Activated CD4-positive, alpha-beta T cell treated with anti-CD3 and anti-CD28 coated beads for 24 hours (primary cell): Measurements from ENCODE around the gene RETREG1.
"Not testable (repeated sequence)": the region's sequence is repeated elsewhere in the genome, so short reads cannot be mapped to it uniquely, and the experiment has no call there.

ENCODE experiments used
- DNase-seq, 2 donors: peaks; one replicate each; pipeline ENCODE4 v3.0.0-alpha.2; 2020; ENCODE audit warnings: low read depth in 2 of 2

Gene RETREG1

GRCh38 chr5:16615741-16616535, 859 bp downstream of the RETREG1 start:
- no peak for DNase-seq

GRCh38 chr5:16612007-16612406, 4.8 kb downstream of the RETREG1 start:
- no peak for DNase-seq

DNA sequence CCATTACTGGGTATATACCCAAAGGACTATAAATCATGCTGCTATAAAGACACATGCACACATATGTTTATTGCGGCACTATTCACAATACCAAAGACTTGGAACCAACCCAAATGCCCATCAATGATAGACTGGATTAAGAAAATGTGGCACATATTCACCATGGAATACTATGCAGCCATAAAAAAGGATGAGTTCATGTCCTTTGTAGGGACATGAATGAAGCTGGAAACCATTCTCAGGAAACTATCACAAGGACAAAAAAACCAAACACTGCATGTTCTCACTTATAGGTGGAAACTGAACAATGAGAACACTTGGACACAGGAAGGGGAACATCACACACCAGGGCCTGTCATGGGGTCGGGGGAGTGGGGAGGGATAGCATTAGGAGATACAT, 5.9 kb downstream of the RETREG1 start:
- not testable (repeated sequence) for DNase-seq

DNA sequence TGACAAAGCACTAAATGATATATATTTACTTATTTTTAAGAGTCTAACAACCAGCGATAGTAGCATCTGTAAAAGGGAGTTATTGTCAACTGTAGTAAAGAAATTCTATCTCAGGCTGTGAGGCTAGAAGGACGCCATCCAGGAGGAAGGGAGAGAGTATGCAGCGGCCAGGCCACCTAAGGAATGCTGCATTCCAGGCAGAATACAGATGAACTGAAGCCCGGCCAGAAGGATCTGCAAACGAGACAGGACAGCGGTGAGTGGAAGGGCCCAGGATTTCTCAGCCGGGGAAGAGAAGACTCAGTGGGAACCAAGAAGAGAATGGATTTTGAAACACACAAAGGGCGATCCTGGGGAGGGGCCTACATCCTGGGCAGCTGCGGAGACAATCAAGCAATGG, 7.4 kb downstream of the RETREG1 start:
- no peak for DNase-seq

DNA sequence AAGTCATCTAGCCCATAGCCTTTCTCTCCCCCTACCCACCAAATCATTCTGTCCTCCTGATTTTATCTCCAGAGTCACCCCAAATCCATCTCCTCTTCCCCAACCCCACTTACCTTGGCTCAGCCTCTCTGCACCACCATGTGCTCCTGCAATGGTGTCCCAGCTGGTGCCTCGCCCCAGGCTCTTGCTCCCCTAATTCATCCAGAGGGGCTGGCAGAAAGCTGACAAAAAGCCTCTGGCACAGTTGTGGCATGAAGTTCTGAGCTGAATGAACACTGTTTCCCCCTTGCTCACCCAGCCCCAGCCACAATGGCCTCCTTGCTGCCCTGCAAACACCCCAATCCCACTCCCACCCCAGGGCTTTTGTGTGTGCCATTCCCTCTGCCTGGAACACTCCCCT, 10.2 kb downstream of the RETREG1 start:
- DNase-seq: no peak

DNA sequence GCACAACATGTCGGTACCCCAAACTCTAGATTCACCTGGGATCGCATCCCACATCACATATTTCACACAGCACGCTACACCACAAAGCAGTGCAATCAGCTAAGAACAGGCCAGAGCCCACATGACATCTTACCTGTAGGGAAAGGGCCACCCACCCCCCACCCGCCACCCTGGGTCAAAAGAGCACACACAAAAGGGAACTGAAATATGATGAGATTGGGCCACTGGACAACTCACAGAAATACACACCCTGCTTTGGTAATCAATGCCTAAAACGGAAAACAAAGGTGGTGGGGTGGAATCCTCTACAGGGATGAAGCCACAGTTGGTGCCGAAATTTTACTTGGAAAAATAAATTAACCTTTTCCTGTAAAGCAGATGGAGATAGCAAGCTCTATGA, 13.1 kb downstream of the RETREG1 start:
- no peak for DNase-seq

DNA sequence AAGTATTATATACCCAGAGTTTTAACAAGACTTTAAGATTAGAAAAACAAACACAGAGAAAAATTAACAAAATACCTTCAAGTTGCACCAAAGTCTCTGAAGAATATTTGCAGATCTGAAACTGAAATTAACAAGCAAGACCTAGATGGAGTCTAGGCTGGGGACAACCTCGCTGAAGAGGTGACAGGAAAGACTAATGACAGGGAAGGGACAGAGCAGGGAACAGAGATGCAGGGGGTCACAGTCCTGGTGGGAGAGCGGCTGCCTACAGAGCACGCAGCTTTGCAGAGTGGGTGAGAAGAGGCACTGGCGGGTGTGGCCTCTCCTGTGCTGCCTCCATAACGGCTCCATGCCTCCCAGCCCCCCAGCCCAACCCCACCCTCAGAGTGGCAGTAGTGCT, 13.5 kb downstream of the RETREG1 start:
- no peak for DNase-seq

- DNase-seq: no peak
These were observed 14.6 kb downstream of the RETREG1 start for GRCh38 chr5:16602182-16602581.

- DNase-seq: no peak
These were observed 15.9 kb downstream of the RETREG1 start for GRCh38 chr5:16600946-16601345.

GRCh38 chr5:16600397-16600796, 16.4 kb downstream of the RETREG1 start:
- DNase-seq: no peak

DNA sequence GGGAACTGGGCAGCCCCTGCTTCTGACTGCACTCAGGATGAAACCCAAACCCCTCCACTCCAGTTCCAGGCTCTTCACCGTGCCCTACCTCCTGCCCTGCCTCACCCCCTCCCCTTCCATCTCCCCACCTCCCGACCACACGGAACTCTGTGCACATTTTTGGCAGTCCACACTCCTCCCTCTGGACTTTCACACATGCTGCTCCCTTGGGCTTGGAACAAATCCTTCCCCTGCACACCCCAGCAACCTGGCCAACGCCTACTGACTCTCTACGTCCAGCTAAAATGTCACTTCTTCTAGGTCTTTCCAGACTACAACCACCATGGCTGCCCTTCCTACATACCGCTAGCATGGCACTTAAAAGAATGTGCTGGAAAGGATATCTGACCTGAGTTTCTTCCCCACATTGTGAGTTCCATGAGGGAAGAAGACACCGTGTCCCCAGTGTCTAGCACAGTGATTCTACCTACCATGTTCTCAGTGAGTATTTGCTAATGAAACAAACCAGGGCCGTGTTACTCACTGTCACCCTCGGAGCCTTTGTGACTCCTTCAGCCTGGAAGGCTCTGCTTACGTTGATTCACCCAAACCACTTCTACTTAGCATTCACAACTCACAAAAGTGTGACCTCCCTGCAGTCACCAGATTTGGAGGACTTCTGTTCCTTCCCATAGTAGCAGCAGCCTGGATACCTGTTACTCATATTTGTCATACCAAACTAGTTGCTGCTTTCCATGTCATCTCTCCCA, 18.7 kb downstream of the RETREG1 start:
- no peak for DNase-seq

- DNase-seq: no peak
These were observed 20.2 kb downstream of the RETREG1 start for GRCh38 chr5:16596581-16596940.

- no peak for DNase-seq
These were observed 20.8 kb downstream of the RETREG1 start for GRCh38 chr5:16595881-16596580.

- DNase-seq: no peak
These were observed 23.2 kb downstream of the RETREG1 start for GRCh38 chr5:16593628-16594027.

GRCh38 chr5:16593013-16593412, 23.8 kb downstream of the RETREG1 start:
- DNase-seq: no peak

DNA sequence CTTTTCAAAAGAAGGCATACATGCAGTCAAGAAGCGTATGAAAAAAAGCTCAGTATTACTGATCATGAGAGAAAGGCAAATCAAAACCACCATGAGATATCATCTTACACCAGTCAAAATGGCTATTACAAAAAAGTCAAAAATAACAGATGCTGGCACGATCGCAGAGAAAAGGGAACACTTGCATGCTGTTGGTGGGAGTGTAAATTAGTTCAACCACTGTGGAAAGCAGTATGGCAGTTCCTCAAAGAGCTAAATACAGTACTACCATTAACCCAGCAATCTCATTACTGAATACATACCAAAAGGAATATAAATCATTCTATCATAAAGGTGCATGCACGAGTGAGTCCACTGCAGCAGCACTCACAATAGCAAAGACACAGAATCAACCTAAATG, 24.5 kb downstream of the RETREG1 start:
- DNase-seq: no peak

DNA sequence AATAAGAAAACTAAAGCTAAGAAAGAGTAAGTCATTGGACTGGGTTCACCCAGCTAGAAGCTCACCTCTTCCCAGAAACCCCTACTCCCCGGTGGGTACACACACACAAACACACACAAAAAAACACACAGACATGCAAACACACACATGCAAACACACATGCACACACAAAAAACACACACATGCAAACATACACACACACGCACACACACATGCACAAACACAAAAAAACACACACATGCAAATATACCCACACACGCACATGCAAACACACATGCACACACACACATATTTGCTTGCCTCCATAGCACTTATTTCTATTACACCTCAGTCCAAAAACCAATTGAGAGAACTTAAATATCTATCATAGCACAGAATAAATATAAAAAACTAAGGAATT, 26.1 kb downstream of the RETREG1 start:
- DNase-seq: no peak

DNA sequence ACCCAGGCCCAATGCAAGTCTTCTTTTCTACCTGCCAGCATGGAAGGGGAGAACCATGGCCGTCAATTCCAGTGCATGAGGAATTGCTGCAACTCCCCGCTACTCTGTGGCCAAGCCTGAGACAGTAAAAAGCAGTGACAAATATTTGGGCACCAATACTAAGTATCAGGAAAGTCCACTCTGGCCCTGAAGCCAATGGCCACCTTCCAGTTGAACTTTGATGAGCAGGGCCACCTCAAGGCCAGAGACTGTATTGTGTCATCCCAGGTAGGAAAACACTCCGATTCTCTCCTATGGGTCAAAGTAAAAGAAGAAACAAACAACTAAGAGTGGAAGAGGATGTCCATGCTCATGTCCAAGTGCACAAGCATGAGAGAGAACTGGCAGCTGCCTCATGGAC, 27.1 kb downstream of the RETREG1 start:
- no peak for DNase-seq

GRCh38 chr5:16588434-16589214, 28.2 kb downstream of the RETREG1 start:
- no peak for DNase-seq

- no peak for DNase-seq
These were observed 30.2 kb downstream of the RETREG1 start for GRCh38 chr5:16586556-16586955.

GRCh38 chr5:16585041-16585667, 31.6 kb downstream of the RETREG1 start:
- no peak for DNase-seq

DNA sequence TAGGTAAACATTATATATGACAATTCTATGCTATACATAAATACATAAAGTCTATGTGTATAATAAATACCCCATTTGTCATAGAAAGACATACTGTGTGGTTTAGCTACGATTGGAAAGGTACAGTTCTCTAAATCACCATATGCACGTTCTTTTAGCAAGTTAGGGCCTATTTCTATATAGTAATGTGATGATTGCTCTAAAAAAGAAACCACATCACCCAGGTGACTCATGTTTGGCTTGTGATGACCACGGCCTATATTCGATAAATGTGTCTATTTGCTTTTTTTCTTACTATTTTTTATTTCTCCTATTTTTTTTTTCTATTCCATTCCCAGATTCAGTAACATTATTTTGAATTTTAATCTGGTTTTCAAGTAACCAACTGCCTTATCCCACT, 34.7 kb downstream of the RETREG1 start:
- DNase-seq: no peak
